K562 (cell line): ENCODE results near the gene KLHL18. TPM values are rescaled to one million over a fixed set of nuclear protein-coding genes. Genes with fewer than 3 reads are reported as not detected.

Experiments
- ARID1B ChIP-seq: fragments of 450-650 bp; IDR thresholded peaks from 2 replicates; pipeline ENCODE4 v1.6.1; 2016; ENCODE audit warnings: antibody characterized with exemption, mild to moderate bottlenecking, inconsistent platforms
- ARID2 ChIP-seq: fragments of 450-650 bp; IDR thresholded peaks from 2 replicates; pipeline ENCODE4 v1.6.1; 2017; ENCODE audit warnings: antibody characterized with exemption, mild to moderate bottlenecking
- CXXC5 ChIP-seq: fragments of 250-450 bp; sonication (Bioruptor Pico); IDR thresholded peaks from 2 replicates; pipeline ENCODE4 v1.8.0; 2022; ENCODE audit warnings: inconsistent platforms, mild to moderate bottlenecking, moderate library complexity
- EWSR1 ChIP-seq: fragments of 450-650 bp; IDR thresholded peaks from 2 replicates; pipeline ENCODE4 v1.6.1; 2018; ENCODE audit warnings: borderline replicate concordance, mild to moderate bottlenecking, low read depth, moderate library complexity; ENCODE audit not compliant: partially characterized antibody
- HNRNPUL1 ChIP-seq: fragments of 200-400 bp; formaldehyde crosslinking; IDR thresholded peaks from 2 replicates; pipeline ENCODE4 v1.6.1; 2017; ENCODE audit warnings: low read length
- PPARD ChIP-seq: fragments of 250-450 bp; sonication (Bioruptor Pico); IDR thresholded peaks from 2 replicates; pipeline ENCODE4 v1.8.0; 2022; ENCODE audit warnings: inconsistent platforms, mild to moderate bottlenecking, moderate library complexity
- PTBP1 ChIP-seq: fragments of 200-400 bp; formaldehyde crosslinking; IDR thresholded peaks from 2 replicates; pipeline ENCODE4 v1.6.1; 2017; ENCODE audit warnings: low read depth, low read length
- SLC30A9 ChIP-seq: fragments of 250-450 bp; sonication (Bioruptor Pico); IDR thresholded peaks from 2 replicates; pipeline ENCODE4 v1.8.0; 2022; ENCODE audit warnings: mild to moderate bottlenecking, moderate library complexity
- SMARCA5 ChIP-seq: fragments of 450-650 bp; IDR thresholded peaks from 2 replicates; pipeline ENCODE4 v1.6.1; 2016
- SUPT5H ChIP-seq: fragments of 450-650 bp; IDR thresholded peaks from 2 replicates; pipeline ENCODE4 v1.6.1; 2016
- TEAD1 ChIP-seq, 2 experiments: fragments of 450-650 bp in 1 of 2; sonication (generic) in 1 of 2; formaldehyde crosslinking; IDR thresholded peaks; 2 replicates each; pipeline versions ENCODE4 v1.4.0 to v1.8.0; 2020 to 2022; ENCODE audit warnings: mild to moderate bottlenecking in 2 of 2, missing genetic modification reagents in 1 of 2
- YY1 ChIP-seq, 3 experiments: IDR thresholded peaks; 2 replicates each; pipeline ENCODE4 v1.6.1; 2011; ENCODE audit warnings: low read length in 2 of 3, mild to moderate bottlenecking in 2 of 3, moderate library complexity in 2 of 3, borderline replicate concordance in 1 of 3, control low read depth in 1 of 3, low read depth in 1 of 3; ENCODE audit not compliant: insufficient read depth in 3 of 3, insufficient replicate concordance in 2 of 3, control insufficient read depth in 1 of 3, insufficient read length in 1 of 3; ENCODE audit errors: extremely low read depth in 1 of 3
- ZKSCAN1 ChIP-seq: fragments of 150-350 bp; IDR thresholded peaks from 2 replicates; pipeline ENCODE4 v1.6.1; 2016; ENCODE audit warnings: low read depth, low read length
- ZNF431 ChIP-seq: sonication (generic); formaldehyde crosslinking; IDR thresholded peaks from 2 replicates; pipeline ENCODE4 v1.8.0; 2022; ENCODE audit warnings: mild to moderate bottlenecking, missing genetic modification reagents
- polyA plus RNA-seq, 8 experiments: library from polyadenylated mRNA; depleted of rRNA in 4 of 8; stranded (reverse) in 5 of 8; unstranded in 3 of 8; fragments of >200 nt; fragmentation: Nextera tagmentation in 2 of 8; fragmentation: Illumina TruSeq in 1 of 8; extraction: Ambion mirVana in 2 of 8; extraction: Trizol in 1 of 8; gene quantifications; 2 replicates each; pipeline versions ENCODE4 v1.2.1 to v1.2.3, GENCODE V29; 2011 to 2014; ENCODE audit warnings: inconsistent platforms in 1 of 8, missing spikeins in 1 of 8
- total RNA-seq, 7 experiments: library from RNA; depleted of rRNA in 6 of 7; stranded (reverse); fragments of >200 nt in 6 of 7; fragmentation: Illumina TruSeq in 2 of 7; extraction: Trizol in 2 of 7; gene quantifications; 2 replicates each; pipeline versions ENCODE4 v1.2.1 to v1.2.3, GENCODE V29; 2011 to 2021; ENCODE audit warnings: low replicate concordance in 1 of 7
- TF ChIP-seq, protein P1 (sequence below): fragments of 450-650 bp; formaldehyde crosslinking; conservative IDR thresholded peaks from 2 replicates; pipeline ENCODE4 v1.4.0; 2022; ENCODE audit warnings: mild to moderate bottlenecking, missing genetic modification characterization
- TF ChIP-seq, protein P2 (sequence below): fragments of 450-650 bp; IDR thresholded peaks from 2 replicates; pipeline ENCODE4 v1.6.1; 2018; ENCODE audit not compliant: partially characterized antibody
- TF ChIP-seq, protein P3 (sequence below): IDR thresholded peaks from 3 replicates; pipeline ENCODE4 v1.6.1; 2011; ENCODE audit warnings: borderline replicate concordance, mild to moderate bottlenecking, moderate library complexity; ENCODE audit not compliant: insufficient read length; ENCODE audit errors: extremely low read depth
- TF ChIP-seq, protein P4 (sequence below): IDR thresholded peaks from 2 replicates; pipeline ENCODE4 v1.6.1; 2016; ENCODE audit warnings: missing genetic modification characterization, missing compliant biosample characterization

KLHL18 gene
- total and polyA plus RNA-seq, 9 of the 15 experiments (the other 6 are each of a cell fraction or from before 2014, with no cell fraction given): 26.7 to 97.5 (median 48.7) TPM

DNA sequence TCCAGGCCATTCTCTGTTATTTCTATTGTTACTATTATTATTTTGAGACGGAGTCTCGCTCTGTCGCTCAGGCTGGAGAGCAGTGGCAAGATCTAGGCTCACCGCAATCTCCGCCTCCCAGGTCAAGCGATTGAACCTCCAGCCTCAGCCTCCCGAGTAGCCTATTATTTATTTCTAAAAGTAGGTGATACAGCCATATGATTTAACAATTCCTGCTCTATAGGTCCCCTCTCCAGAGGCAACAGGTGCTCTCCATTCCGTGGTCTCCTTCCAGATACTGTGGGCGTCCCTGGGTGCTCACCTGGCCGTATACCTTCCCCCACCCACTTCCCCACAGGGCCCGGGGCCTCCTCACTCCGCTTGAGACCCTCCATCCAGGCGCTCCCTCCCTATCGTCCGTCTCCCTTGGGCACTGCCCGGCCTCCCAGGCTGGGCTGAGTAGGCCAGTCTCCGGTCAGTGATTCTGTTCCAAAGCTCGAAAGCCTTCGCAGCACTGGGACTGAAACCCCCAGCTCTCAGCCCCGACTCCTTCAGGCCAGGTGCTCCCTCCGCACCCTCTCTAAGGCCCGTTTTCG is 97.4 kb downstream of the KLHL18 start (continued):
- TF ChIP-seq TEAD1 (CRISPR knock-in tag; IDR thresholded peaks at IDR 0.05) (peak in 1 of 2 experiments; percentile 53; a peak in 1 of 4 replicates), CXXC5 (no peak), SMARCA5 (0 out of 2 replicates have a peak, but pooled peaks have one; percentile 25), SLC30A9 (CRISPR knock-in tag) (no peak), ZKSCAN1 (no peak), ARID1B (no peak), PTBP1 (no peak), EWSR1 (no peak), PPARD (CRISPR knock-in tag) (no peak), ZNF431 (CRISPR knock-in tag) (peak; percentile 5; the same call in 1 of the 2 replicates), ARID2 (no peak), SUPT5H (no peak), YY1 (IDR thresholded peaks at IDR 0.05; ENCODE audit: borderline replicate concordance in 1 of 3, control insufficient read depth in 1 of 3, extremely low read depth in 1 of 3, insufficient read depth in 3 of 3, insufficient read length in 1 of 3, insufficient replicate concordance in 2 of 3, low read depth in 1 of 3, low read length in 2 of 3) (no peak), HNRNPUL1 (no peak)
- TF ChIP-seq, protein P1, sequence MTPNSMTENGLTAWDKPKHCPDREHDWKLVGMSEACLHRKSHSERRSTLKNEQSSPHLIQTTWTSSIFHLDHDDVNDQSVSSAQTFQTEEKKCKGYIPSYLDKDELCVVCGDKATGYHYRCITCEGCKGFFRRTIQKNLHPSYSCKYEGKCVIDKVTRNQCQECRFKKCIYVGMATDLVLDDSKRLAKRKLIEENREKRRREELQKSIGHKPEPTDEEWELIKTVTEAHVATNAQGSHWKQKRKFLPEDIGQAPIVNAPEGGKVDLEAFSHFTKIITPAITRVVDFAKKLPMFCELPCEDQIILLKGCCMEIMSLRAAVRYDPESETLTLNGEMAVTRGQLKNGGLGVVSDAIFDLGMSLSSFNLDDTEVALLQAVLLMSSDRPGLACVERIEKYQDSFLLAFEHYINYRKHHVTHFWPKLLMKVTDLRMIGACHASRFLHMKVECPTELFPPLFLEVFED (CRISPR knock-in tag): no peak
- TF ChIP-seq, protein P2, sequence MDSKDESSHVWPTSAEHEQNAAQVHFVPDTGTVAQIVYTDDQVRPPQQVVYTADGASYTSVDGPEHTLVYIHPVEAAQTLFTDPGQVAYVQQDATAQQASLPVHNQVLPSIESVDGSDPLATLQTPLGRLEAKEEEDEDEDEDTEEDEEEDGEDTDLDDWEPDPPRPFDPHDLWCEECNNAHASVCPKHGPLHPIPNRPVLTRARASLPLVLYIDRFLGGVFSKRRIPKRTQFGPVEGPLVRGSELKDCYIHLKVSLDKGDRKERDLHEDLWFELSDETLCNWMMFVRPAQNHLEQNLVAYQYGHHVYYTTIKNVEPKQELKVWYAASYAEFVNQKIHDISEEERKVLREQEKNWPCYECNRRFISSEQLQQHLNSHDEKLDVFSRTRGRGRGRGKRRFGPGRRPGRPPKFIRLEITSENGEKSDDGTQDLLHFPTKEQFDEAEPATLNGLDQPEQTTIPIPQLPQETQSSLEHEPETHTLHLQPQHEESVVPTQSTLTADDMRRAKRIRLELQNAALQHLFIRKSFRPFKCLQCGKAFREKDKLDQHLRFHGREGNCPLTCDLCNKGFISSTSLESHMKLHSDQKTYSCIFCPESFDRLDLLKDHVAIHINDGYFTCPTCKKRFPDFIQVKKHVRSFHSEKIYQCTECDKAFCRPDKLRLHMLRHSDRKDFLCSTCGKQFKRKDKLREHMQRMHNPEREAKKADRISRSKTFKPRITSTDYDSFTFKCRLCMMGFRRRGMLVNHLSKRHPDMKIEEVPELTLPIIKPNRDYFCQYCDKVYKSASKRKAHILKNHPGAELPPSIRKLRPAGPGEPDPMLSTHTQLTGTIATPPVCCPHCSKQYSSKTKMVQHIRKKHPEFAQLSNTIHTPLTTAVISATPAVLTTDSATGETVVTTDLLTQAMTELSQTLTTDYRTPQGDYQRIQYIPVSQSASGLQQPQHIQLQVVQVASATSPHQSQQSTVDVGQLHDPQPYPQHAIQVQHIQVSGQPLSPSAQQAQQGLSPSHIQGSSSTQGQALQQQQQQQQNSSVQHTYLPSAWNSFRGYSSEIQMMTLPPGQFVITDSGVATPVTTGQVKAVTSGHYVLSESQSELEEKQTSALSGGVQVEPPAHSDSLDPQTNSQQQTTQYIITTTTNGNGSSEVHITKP: no peak
- TF ChIP-seq, protein P3, sequence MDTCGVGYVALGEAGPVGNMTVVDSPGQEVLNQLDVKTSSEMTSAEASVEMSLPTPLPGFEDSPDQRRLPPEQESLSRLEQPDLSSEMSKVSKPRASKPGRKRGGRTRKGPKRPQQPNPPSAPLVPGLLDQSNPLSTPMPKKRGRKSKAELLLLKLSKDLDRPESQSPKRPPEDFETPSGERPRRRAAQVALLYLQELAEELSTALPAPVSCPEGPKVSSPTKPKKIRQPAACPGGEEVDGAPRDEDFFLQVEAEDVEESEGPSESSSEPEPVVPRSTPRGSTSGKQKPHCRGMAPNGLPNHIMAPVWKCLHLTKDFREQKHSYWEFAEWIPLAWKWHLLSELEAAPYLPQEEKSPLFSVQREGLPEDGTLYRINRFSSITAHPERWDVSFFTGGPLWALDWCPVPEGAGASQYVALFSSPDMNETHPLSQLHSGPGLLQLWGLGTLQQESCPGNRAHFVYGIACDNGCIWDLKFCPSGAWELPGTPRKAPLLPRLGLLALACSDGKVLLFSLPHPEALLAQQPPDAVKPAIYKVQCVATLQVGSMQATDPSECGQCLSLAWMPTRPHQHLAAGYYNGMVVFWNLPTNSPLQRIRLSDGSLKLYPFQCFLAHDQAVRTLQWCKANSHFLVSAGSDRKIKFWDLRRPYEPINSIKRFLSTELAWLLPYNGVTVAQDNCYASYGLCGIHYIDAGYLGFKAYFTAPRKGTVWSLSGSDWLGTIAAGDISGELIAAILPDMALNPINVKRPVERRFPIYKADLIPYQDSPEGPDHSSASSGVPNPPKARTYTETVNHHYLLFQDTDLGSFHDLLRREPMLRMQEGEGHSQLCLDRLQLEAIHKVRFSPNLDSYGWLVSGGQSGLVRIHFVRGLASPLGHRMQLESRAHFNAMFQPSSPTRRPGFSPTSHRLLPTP: no peak
- TF ChIP-seq, protein P4, sequence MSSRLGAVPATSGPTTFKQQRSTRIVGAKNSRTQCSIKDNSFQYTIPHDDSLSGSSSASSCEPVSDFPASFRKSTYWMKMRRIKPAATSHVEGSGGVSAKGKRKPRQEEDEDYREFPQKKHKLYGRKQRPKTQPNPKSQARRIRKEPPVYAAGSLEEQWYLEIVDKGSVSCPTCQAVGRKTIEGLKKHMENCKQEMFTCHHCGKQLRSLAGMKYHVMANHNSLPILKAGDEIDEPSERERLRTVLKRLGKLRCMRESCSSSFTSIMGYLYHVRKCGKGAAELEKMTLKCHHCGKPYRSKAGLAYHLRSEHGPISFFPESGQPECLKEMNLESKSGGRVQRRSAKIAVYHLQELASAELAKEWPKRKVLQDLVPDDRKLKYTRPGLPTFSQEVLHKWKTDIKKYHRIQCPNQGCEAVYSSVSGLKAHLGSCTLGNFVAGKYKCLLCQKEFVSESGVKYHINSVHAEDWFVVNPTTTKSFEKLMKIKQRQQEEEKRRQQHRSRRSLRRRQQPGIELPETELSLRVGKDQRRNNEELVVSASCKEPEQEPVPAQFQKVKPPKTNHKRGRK (tag): no peak
